CD4-positive, CD25-positive, alpha-beta regulatory T cell (primary cell): ENCODE measurements around the gene CRACR2B. TPM values are rescaled to one million over a fixed set of nuclear protein-coding genes. Genes with fewer than 3 reads are reported as not detected.
A peak's percentile ranks its signal among the peaks of the same experiment; 100 is the strongest.

ENCODE experiments used
- ATAC-seq, 2 donors: fragments of 150-1000 bp; cut with Tn5 transposase; one replicate each; pipeline ENCODE4 v1.10.0; 2021; ENCODE audit warnings: low read depth in 2 of 2, moderate number of reproducible peaks in 2 of 2, moderate library complexity in 1 of 2
- DNase-seq, 3 donors: peaks; one replicate each; pipeline versions ENCODE4 v3.0.0 to v3.0.0-alpha.2; 2012 to 2022; ENCODE audit warnings: mixed read lengths in 1 of 3
- H3K27ac ChIP-seq: one replicate; pipeline ENCODE4 v1.7.0; 2013; ENCODE audit warnings: mild to moderate bottlenecking, low read length; ENCODE audit not compliant: insufficient read depth, poor library complexity, severe bottlenecking
- H3K27me3 ChIP-seq: one replicate; pipeline ENCODE4 v1.7.0; 2013; ENCODE audit warnings: low read length; ENCODE audit not compliant: control insufficient read depth, insufficient read depth
- H3K36me3 ChIP-seq: one replicate; pipeline ENCODE4 v1.7.0; 2013; ENCODE audit warnings: mild to moderate bottlenecking, low read length, moderate library complexity; ENCODE audit not compliant: control insufficient read depth, insufficient read depth
- H3K4me1 ChIP-seq: 2 replicates; pipeline ENCODE4 v1.7.0; 2013; ENCODE audit warnings: mild to moderate bottlenecking, low read length; ENCODE audit not compliant: insufficient read depth, control insufficient read depth, poor library complexity, severe bottlenecking
- H3K4me3 ChIP-seq: one replicate; pipeline ENCODE4 v1.7.0; 2013; ENCODE audit warnings: low read depth, mild to moderate bottlenecking, low read length, moderate library complexity
- H3K9me3 ChIP-seq, 2 experiments: 1 replicate in 1 of 2; 2 replicates in 1 of 2; pipeline ENCODE4 v1.7.0; 2013; ENCODE audit warnings: low read length in 2 of 2, mild to moderate bottlenecking in 1 of 2, moderate library complexity in 1 of 2; ENCODE audit not compliant: control insufficient read depth in 2 of 2
- H3K27ac Mint-ChIP-seq, 3 donors: one replicate each; pipeline ENCODE4 v1.8.0; 2020 to 2022; ENCODE audit warnings: mild to moderate bottlenecking in 3 of 3, mixed read lengths in 3 of 3, moderate library complexity in 2 of 3
- H3K27me3 Mint-ChIP-seq: one replicate; pipeline ENCODE4 v1.8.0; 2022; ENCODE audit warnings: mild to moderate bottlenecking, mixed read lengths
- H3K36me3 Mint-ChIP-seq: one replicate; pipeline ENCODE4 v1.8.0; 2020; ENCODE audit warnings: mixed read lengths
- H3K4me1 Mint-ChIP-seq, 4 donors: one replicate each; pipeline ENCODE4 v1.8.0; 2020 to 2022; ENCODE audit warnings: mixed read lengths in 4 of 4, mild to moderate bottlenecking in 1 of 4
- H3K4me3 Mint-ChIP-seq, 4 donors: one replicate each; pipeline ENCODE4 v1.8.0; 2020 to 2022; ENCODE audit warnings: mild to moderate bottlenecking in 4 of 4, mixed read lengths in 4 of 4, moderate library complexity in 3 of 4
- H3K9me3 Mint-ChIP-seq, 7 donors: one replicate each; pipeline ENCODE4 v1.8.0; 2020 to 2022; ENCODE audit warnings: mixed read lengths in 7 of 7, mild to moderate bottlenecking in 3 of 7, moderate library complexity in 2 of 7
- polyA plus RNA-seq, 4 donors: library from polyadenylated mRNA; unstranded; fragments of 300-500 nt; fragmentation: Illumina TruSeq; gene quantifications; one replicate each; pipeline ENCODE4 v1.2.3, GENCODE V29; 2021
- total RNA-seq: library from RNA; stranded (reverse); gene quantifications from one replicate; pipeline ENCODE4 v1.2.3, GENCODE V29; 2022

The CRACR2B gene
- total and polyA plus RNA-seq, 5 donors from 2014 or later = 0.11 to 1.2 (median 0.21) TPM; not detected in 1

- no peak overlapping the region for H3K27ac Mint-ChIP-seq
- ATAC-seq = no peak
- Histone ChIP-seq H3K27me3 (no peaks in the 10 kb centered on the region), H3K9me3 (no peaks in the 10 kb centered on the region), H3K4me3 (no peak overlapping the region), H3K36me3 (no peaks in the 10 kb centered on the region), H3K4me1 (no peaks in the 10 kb centered on the region), H3K27ac (no peak overlapping the region)
- no peak for DNase-seq
- H3K4me3 Mint-ChIP-seq = no peak overlapping the region
- H3K9me3 Mint-ChIP-seq = no peaks in the 10 kb centered on the region
- H3K4me1 Mint-ChIP-seq = peaks cover 0 to 2% (median under 1%) of the 10 kb centered on the region in 4 donors
- peaks cover 12% of the 10 kb centered on the region for H3K36me3 Mint-ChIP-seq
- no peaks in the 10 kb centered on the region for H3K27me3 Mint-ChIP-seq
Observed at GRCh38 chr11:872799-873198, 45.1 kb downstream of the CRACR2B start.

GRCh38 chr11:873706-874105 is 46.0 kb downstream of the CRACR2B start:
- Histone ChIP-seq H3K9me3 (no peaks in the 10 kb centered on the region), H3K27me3 (no peaks in the 10 kb centered on the region), H3K4me3 (no peak overlapping the region), H3K4me1 (no peaks in the 10 kb centered on the region), H3K36me3 (no peaks in the 10 kb centered on the region), H3K27ac (no peak overlapping the region)
- no peaks in the 10 kb centered on the region for H3K9me3 Mint-ChIP-seq
- no peaks in the 10 kb centered on the region for H3K27me3 Mint-ChIP-seq
- peaks cover 0 to 2% (median under 1%) of the 10 kb centered on the region in 4 donors for H3K4me1 Mint-ChIP-seq
- no peak overlapping the region for H3K27ac Mint-ChIP-seq
- H3K36me3 Mint-ChIP-seq = peaks cover 12% of the 10 kb centered on the region
- DNase-seq = no peak
- no peak for ATAC-seq
- no peak overlapping the region for H3K4me3 Mint-ChIP-seq

GRCh38 chr11:875203-875602 is 47.5 kb downstream of the CRACR2B start:
- peaks cover 3% of the 10 kb centered on the region for H3K36me3 ChIP-seq
- Mint-ChIP-seq H3K36me3 (peaks cover 12% of the 10 kb centered on the region), H3K27ac (no peak overlapping the region), H3K4me3 (no peak overlapping the region), H3K27me3 (no peaks in the 10 kb centered on the region), H3K4me1 (peaks cover 0 to 2% (median under 1%) of the 10 kb centered on the region in 4 donors), H3K9me3 (no peaks in the 10 kb centered on the region)
- H3K27me3 ChIP-seq = no peaks in the 10 kb centered on the region
- DNase-seq (no peak), ATAC-seq (no peak)
- H3K27ac ChIP-seq = no peak overlapping the region
- no peak overlapping the region for H3K4me3 ChIP-seq
- no peaks in the 10 kb centered on the region for H3K4me1 ChIP-seq
- no peaks in the 10 kb centered on the region for H3K9me3 ChIP-seq

GRCh38 chr11:875769-876301 is 48.1 kb downstream of the CRACR2B start:
- H3K27ac ChIP-seq = no peak overlapping the region
- H3K9me3 ChIP-seq = no peaks in the 10 kb centered on the region
- Mint-ChIP-seq H3K36me3 (peaks cover 14% of the 10 kb centered on the region), H3K4me3 (no peak overlapping the region), H3K4me1 (peaks cover 0 to 2% (median under 1%) of the 10 kb centered on the region in 4 donors), H3K9me3 (no peaks in the 10 kb centered on the region), H3K27ac (no peak overlapping the region), H3K27me3 (no peaks in the 10 kb centered on the region)
- DNase-seq (no peak), ATAC-seq (no peak)
- no peaks in the 10 kb centered on the region for H3K27me3 ChIP-seq
- H3K4me1 ChIP-seq = no peaks in the 10 kb centered on the region
- peaks cover 5% of the 10 kb centered on the region for H3K36me3 ChIP-seq
- no peak overlapping the region for H3K4me3 ChIP-seq

- no peak overlapping the region for H3K27ac Mint-ChIP-seq
- ATAC-seq = no peak
- peaks cover 0 to 2% (median under 1%) of the 10 kb centered on the region in 4 donors for H3K4me1 Mint-ChIP-seq
- Histone ChIP-seq H3K9me3 (no peaks in the 10 kb centered on the region), H3K27ac (no peak overlapping the region), H3K4me3 (no peak overlapping the region), H3K36me3 (peaks cover 5% of the 10 kb centered on the region), H3K4me1 (no peaks in the 10 kb centered on the region), H3K27me3 (no peaks in the 10 kb centered on the region)
- DNase-seq = no peak
- H3K27me3 Mint-ChIP-seq = no peaks in the 10 kb centered on the region
- H3K9me3 Mint-ChIP-seq = no peaks in the 10 kb centered on the region
- H3K36me3 Mint-ChIP-seq = peaks cover 18% of the 10 kb centered on the region
- no peak overlapping the region for H3K4me3 Mint-ChIP-seq
Observed at GRCh38 chr11:876545-876944, 48.8 kb downstream of the CRACR2B start.

- Mint-ChIP-seq H3K4me3 (no peak overlapping the region), H3K36me3 (peaks cover 24% of the 10 kb centered on the region)
Observed at GRCh38 chr11:877565-877964, 49.8 kb downstream of the CRACR2B start.

GRCh38 chr11:880447-880846 is 52.7 kb downstream of the CRACR2B start:
- no peak for DNase-seq
- no peak overlapping the region for H3K27ac Mint-ChIP-seq
- no peaks in the 10 kb centered on the region for H3K4me1 ChIP-seq
- ATAC-seq = no peak
- no peak overlapping the region for H3K4me3 ChIP-seq
- no peak overlapping the region for H3K4me3 Mint-ChIP-seq
- peaks cover 0 to 2% (median 0%) of the 10 kb centered on the region in 4 donors for H3K4me1 Mint-ChIP-seq
- no peaks in the 10 kb centered on the region for H3K27me3 Mint-ChIP-seq
- H3K27me3 ChIP-seq = no peaks in the 10 kb centered on the region
- no peak overlapping the region for H3K27ac ChIP-seq
- H3K36me3 Mint-ChIP-seq = peaks cover 18% of the 10 kb centered on the region
- H3K9me3 ChIP-seq = no peaks in the 10 kb centered on the region
- peaks cover 8% of the 10 kb centered on the region for H3K36me3 ChIP-seq
- H3K9me3 Mint-ChIP-seq = peaks cover 0 to under 1% (median 0%) of the 10 kb centered on the region in 7 donors

More at GRCh38 chr11:877565-877964, 49.8 kb downstream of the CRACR2B start:
- no peak overlapping the region for H3K27ac Mint-ChIP-seq
- DNase-seq (peak in 1 of 3 donors; percentile 20), ATAC-seq (no peak)
- peaks cover 5% of the 10 kb centered on the region for H3K36me3 ChIP-seq
- H3K9me3 Mint-ChIP-seq = no peaks in the 10 kb centered on the region
- no peaks in the 10 kb centered on the region for H3K9me3 ChIP-seq
- H3K27me3 ChIP-seq = no peaks in the 10 kb centered on the region
- no peaks in the 10 kb centered on the region for H3K27me3 Mint-ChIP-seq
- peaks cover 0 to 2% (median under 1%) of the 10 kb centered on the region in 4 donors for H3K4me1 Mint-ChIP-seq
- no peak overlapping the region for H3K4me3 ChIP-seq
- H3K27ac ChIP-seq = no peak overlapping the region
- H3K4me1 ChIP-seq = no peaks in the 10 kb centered on the region
